H9 (cell line): ENCODE measurements around the gene MRGPRX2. TPM values are rescaled to one million over a fixed set of nuclear protein-coding genes. Genes with fewer than 3 reads are reported as not detected.

ENCODE experiments used
- DNase-seq: peaks from one replicate; pipeline ENCODE4 v3.0.0-alpha.2; 2017
- H2AFZ ChIP-seq: one replicate; pipeline ENCODE4 v1.6.1; 2013; ENCODE audit warnings: mild to moderate bottlenecking, low read length, control low read depth, moderate library complexity
- H2AK5ac ChIP-seq: 2 replicates; pipeline ENCODE4 v1.6.1; 2013; ENCODE audit warnings: low read length, control low read depth, mixed read lengths; ENCODE audit not compliant: insufficient read length
- H2BK120ac ChIP-seq: one replicate; pipeline ENCODE4 v1.6.1; 2013; ENCODE audit warnings: low read depth, mild to moderate bottlenecking, low read length, control low read depth, inconsistent platforms; ENCODE audit not compliant: poor library complexity, severe bottlenecking
- H2BK12ac ChIP-seq: 2 replicates; pipeline ENCODE4 v1.6.1; 2013; ENCODE audit warnings: low read length, control low read depth, mixed read lengths, low read depth; ENCODE audit not compliant: insufficient read length
- H2BK15ac ChIP-seq: 2 replicates; pipeline ENCODE4 v1.6.1; 2013; ENCODE audit warnings: low read depth, low read length, control low read depth
- H2BK20ac ChIP-seq: one replicate; pipeline ENCODE4 v1.6.1; 2013; ENCODE audit warnings: low read depth, mild to moderate bottlenecking, low read length, control low read depth, inconsistent platforms; ENCODE audit not compliant: poor library complexity, severe bottlenecking
- H2BK5ac ChIP-seq: 2 replicates; pipeline ENCODE4 v1.6.1; 2013; ENCODE audit warnings: low read length, control low read depth, mixed read lengths; ENCODE audit not compliant: insufficient read length
- H3K14ac ChIP-seq: 2 replicates; pipeline ENCODE4 v1.6.1; 2013; ENCODE audit warnings: low read length, control low read depth; ENCODE audit not compliant: insufficient read depth
- H3K18ac ChIP-seq: 2 replicates; pipeline ENCODE4 v1.6.1; 2013; ENCODE audit warnings: low read depth, mild to moderate bottlenecking, mixed read lengths, low read length, control low read depth; ENCODE audit not compliant: insufficient read length
- H3K23ac ChIP-seq: 2 replicates; pipeline ENCODE4 v1.6.1; 2013; ENCODE audit warnings: low read length, control low read depth, mixed read lengths, low read depth; ENCODE audit not compliant: insufficient read length
- H3K23me2 ChIP-seq: 2 replicates; pipeline ENCODE4 v1.6.1; 2013; ENCODE audit warnings: low read depth, mild to moderate bottlenecking, mixed read lengths, low read length, control low read depth; ENCODE audit not compliant: insufficient read length, poor library complexity, severe bottlenecking
- H3K27ac ChIP-seq: 2 replicates; pipeline ENCODE4 v1.5.1; 2013; ENCODE audit warnings: low read length, control low read depth, mixed read lengths, low read depth; ENCODE audit not compliant: insufficient read length
- H3K27me3 ChIP-seq: 2 replicates; pipeline ENCODE4 v1.6.1; 2013; ENCODE audit warnings: low read length, control low read depth, inconsistent platforms; ENCODE audit not compliant: insufficient read depth
- H3K4ac ChIP-seq: 2 replicates; pipeline ENCODE4 v1.6.1; 2013; ENCODE audit warnings: low read depth, mild to moderate bottlenecking, control low read depth, inconsistent platforms, low read length, moderate library complexity
- H3K4me1 ChIP-seq: 2 replicates; pipeline ENCODE4 v1.6.1; 2013; ENCODE audit warnings: low read length, control low read depth, inconsistent platforms; ENCODE audit not compliant: insufficient read depth
- H3K4me2 ChIP-seq: 2 replicates; pipeline ENCODE4 v1.6.1; 2013; ENCODE audit warnings: low read length, control low read depth, mixed read lengths; ENCODE audit not compliant: insufficient read length, insufficient read depth
- H3K56ac ChIP-seq: 2 replicates; pipeline ENCODE4 v1.6.1; 2013; ENCODE audit warnings: low read depth, mild to moderate bottlenecking, mixed read lengths, low read length, control low read depth; ENCODE audit not compliant: insufficient read length
- H3K79me1 ChIP-seq: 2 replicates; pipeline ENCODE4 v1.6.1; 2013; ENCODE audit warnings: low read depth, mild to moderate bottlenecking, moderate library complexity, low read length, control low read depth, inconsistent platforms; ENCODE audit not compliant: insufficient read depth, poor library complexity, severe bottlenecking
- H3K79me2 ChIP-seq: 2 replicates; pipeline ENCODE4 v1.6.1; 2013; ENCODE audit warnings: low read length, control low read depth, inconsistent platforms; ENCODE audit not compliant: insufficient read depth
- H3K9ac ChIP-seq: 2 replicates; pipeline ENCODE4 v1.6.1; 2013; ENCODE audit warnings: low read length, control low read depth, mixed read lengths; ENCODE audit not compliant: insufficient read length; ENCODE audit errors: extremely low read depth
- H3K9me3 ChIP-seq: one replicate; pipeline ENCODE4 v1.6.1; 2013; ENCODE audit warnings: low read depth, low read length, inconsistent platforms; ENCODE audit not compliant: control insufficient read depth
- H3T11ph ChIP-seq: one replicate; pipeline ENCODE4 v1.6.1; 2013; ENCODE audit warnings: mild to moderate bottlenecking, low read length, control low read depth, inconsistent platforms
- H4K20me1 ChIP-seq: one replicate; pipeline ENCODE4 v1.6.1; 2013; ENCODE audit not compliant: control insufficient read depth, insufficient read length, insufficient read depth
- H4K5ac ChIP-seq: 2 replicates; pipeline ENCODE4 v1.6.1; 2013; ENCODE audit warnings: low read depth, mild to moderate bottlenecking, mixed read lengths, low read length, control low read depth; ENCODE audit not compliant: insufficient read length
- H4K8ac ChIP-seq: replicated peaks from 2 replicates; pipeline ENCODE4 v1.6.1; 2013; ENCODE audit warnings: low read length, control low read depth, mixed read lengths, low read depth; ENCODE audit not compliant: insufficient read length
- H4K91ac ChIP-seq: 2 replicates; pipeline ENCODE4 v1.6.1; 2013; ENCODE audit warnings: low read depth, mild to moderate bottlenecking, moderate library complexity, mixed read lengths, low read length, control low read depth; ENCODE audit not compliant: insufficient read length
- H3K27ac Mint-ChIP-seq, 3 experiments: 2 replicates in 2 of 3; 3 replicates in 1 of 3; pipeline ENCODE4 v1.8.0; 2020 to 2021; ENCODE audit warnings: mixed read lengths in 3 of 3, mild to moderate bottlenecking in 1 of 3, moderate library complexity in 1 of 3
- H3K27me3 Mint-ChIP-seq: 2 replicates; pipeline ENCODE4 v1.8.0; 2021; ENCODE audit warnings: low read depth, mild to moderate bottlenecking, moderate library complexity, mixed read lengths
- H3K36me3 Mint-ChIP-seq, 3 experiments: 2 replicates in 2 of 3; 3 replicates in 1 of 3; pipeline ENCODE4 v1.8.0; 2020 to 2021; ENCODE audit warnings: low read depth in 3 of 3, mixed read lengths in 3 of 3; ENCODE audit not compliant: insufficient read depth in 1 of 3
- H3K4me1 Mint-ChIP-seq, 2 experiments: 2 replicates each; pipeline ENCODE4 v1.8.0; 2020; ENCODE audit warnings: mixed read lengths in 2 of 2
- H3K4me3 Mint-ChIP-seq, 2 experiments: 2 replicates in 1 of 2; 3 replicates in 1 of 2; pipeline ENCODE4 v1.8.0; 2020 to 2021; ENCODE audit warnings: mild to moderate bottlenecking in 2 of 2, mixed read lengths in 2 of 2, moderate library complexity in 1 of 2
- H3K9me3 Mint-ChIP-seq, 2 experiments: 2 replicates in 1 of 2; 3 replicates in 1 of 2; pipeline ENCODE4 v1.8.0; 2020; ENCODE audit warnings: mild to moderate bottlenecking in 2 of 2, mixed read lengths in 2 of 2, moderate library complexity in 1 of 2
- total RNA-seq: library from RNA; stranded (reverse); gene quantifications from 2 replicates; pipeline ENCODE4 v1.2.1, GENCODE V29; 2021
- TF ChIP-seq, protein P1 (sequence below): fragments of 200-600 bp; sonication (generic); conservative IDR thresholded peaks from 3 replicates; pipeline ENCODE4 v1.8.0; 2021; ENCODE audit warnings: antibody characterized with exemption, mild to moderate bottlenecking

MRGPRX2 gene
- total RNA-seq, 1 experiment from 2014 or later = not detected

DNA sequence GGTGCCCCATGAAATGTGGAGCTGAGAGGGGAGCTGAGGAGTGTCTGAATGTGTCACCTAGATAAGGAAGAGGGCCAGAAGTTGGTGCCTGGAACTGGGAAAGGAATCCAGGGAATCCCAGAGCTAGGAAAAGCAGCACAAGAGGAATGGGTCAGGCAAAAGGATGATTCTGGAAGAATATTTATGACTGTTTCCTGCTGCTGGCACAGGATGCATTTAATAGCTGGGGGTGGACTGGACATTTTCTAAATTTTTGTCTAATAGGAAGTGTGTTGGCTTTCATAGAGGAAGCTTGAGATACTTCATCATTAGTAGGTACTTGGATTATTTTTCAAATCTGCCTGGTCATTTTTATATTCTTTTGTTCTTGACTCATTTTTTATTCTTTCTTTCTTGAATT, 17.4 kb upstream of the MRGPRX2 start:
- Histone ChIP-seq H3K27me3 (no peaks in the 10 kb centered on the region), H2BK20ac (no peak overlapping the region), H3K23me2 (no peaks in the 10 kb centered on the region), H2BK120ac (no peak overlapping the region), H4K5ac (no peak overlapping the region), H3K9me3 (no peaks in the 10 kb centered on the region), H3K9ac (no peak overlapping the region), H2BK5ac (no peak overlapping the region), H3K27ac (no peak overlapping the region), H3T11ph (no peak overlapping the region), H3K4me1 (peaks cover 7% of the 10 kb centered on the region; the same call in 1 of the 2 replicates), H3K23ac (no peak overlapping the region), H2AFZ (no peak overlapping the region), H4K20me1 (no peaks in the 10 kb centered on the region), H3K79me2 (no peaks in the 10 kb centered on the region), H2AK5ac (no peak overlapping the region), H4K91ac (no peak overlapping the region), H3K4ac (no peak overlapping the region), H3K4me2 (no peak overlapping the region), H3K18ac (no peak overlapping the region), H3K56ac (no peak overlapping the region), H3K79me1 (no peaks in the 10 kb centered on the region), H2BK12ac (no peak overlapping the region), H3K14ac (no peak overlapping the region), H2BK15ac (no peak overlapping the region), H4K8ac (no peak overlapping the region)
- Mint-ChIP-seq H3K36me3 (no peaks in the 10 kb centered on the region), H3K4me1 (peaks cover 21 to 30% of the 10 kb centered on the region in 2 experiments), H3K27ac (no peak overlapping the region), H3K27me3 (peaks cover 3% of the 10 kb centered on the region), H3K4me3 (no peak overlapping the region), H3K9me3 (no peaks in the 10 kb centered on the region)
- TF ChIP-seq, protein P1, sequence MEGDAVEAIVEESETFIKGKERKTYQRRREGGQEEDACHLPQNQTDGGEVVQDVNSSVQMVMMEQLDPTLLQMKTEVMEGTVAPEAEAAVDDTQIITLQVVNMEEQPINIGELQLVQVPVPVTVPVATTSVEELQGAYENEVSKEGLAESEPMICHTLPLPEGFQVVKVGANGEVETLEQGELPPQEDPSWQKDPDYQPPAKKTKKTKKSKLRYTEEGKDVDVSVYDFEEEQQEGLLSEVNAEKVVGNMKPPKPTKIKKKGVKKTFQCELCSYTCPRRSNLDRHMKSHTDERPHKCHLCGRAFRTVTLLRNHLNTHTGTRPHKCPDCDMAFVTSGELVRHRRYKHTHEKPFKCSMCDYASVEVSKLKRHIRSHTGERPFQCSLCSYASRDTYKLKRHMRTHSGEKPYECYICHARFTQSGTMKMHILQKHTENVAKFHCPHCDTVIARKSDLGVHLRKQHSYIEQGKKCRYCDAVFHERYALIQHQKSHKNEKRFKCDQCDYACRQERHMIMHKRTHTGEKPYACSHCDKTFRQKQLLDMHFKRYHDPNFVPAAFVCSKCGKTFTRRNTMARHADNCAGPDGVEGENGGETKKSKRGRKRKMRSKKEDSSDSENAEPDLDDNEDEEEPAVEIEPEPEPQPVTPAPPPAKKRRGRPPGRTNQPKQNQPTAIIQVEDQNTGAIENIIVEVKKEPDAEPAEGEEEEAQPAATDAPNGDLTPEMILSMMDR = no peak
- no peak for DNase-seq
